HEK293 (cell line): Measurements from ENCODE around the gene TOM1L2.
A peak's percentile ranks its signal among the peaks of the same experiment; 100 is the strongest.

Experiments used
- CTCF ChIA-PET: fragments of 350-600 bp; formaldehyde crosslinking; extraction: SDS; loops from one replicate; lab custom pipeline; 2021; ENCODE audit warnings: antibody characterized with exemption; lab: Yijun Ruan, JAX
- POLR2A ChIA-PET: fragments of 300-600 bp; formaldehyde crosslinking; extraction: SDS; loops from one replicate; lab custom pipeline; 2020; ENCODE audit warnings: antibody characterized with exemption, inconsistent platforms; lab: Yijun Ruan, JAX
- H3K27ac ChIP-seq: fragments of 200-500 bp; sonication (Bioruptor generic); 2 replicates; pipeline ENCODE4 v1.5.1; 2014; ENCODE audit warnings: low read depth, low read length, control low read depth, inconsistent platforms; ENCODE audit errors: extremely low read depth
- H3K36me3 ChIP-seq, 2 experiments: fragments of 200-500 bp in 1 of 2; sonication (Bioruptor generic) in 1 of 2; 1 replicate in 1 of 2; 2 replicates in 1 of 2; pipeline ENCODE4 v1.5.1; 2014 to 2017; ENCODE audit warnings: inconsistent platforms in 2 of 2, low read length in 2 of 2; ENCODE audit not compliant: control insufficient read depth in 2 of 2, insufficient read depth in 1 of 2
- H3K4me1 ChIP-seq: fragments of 200-500 bp; sonication (Bioruptor generic); 2 replicates; pipeline ENCODE4 v1.5.1; 2014; ENCODE audit warnings: mild to moderate bottlenecking, low read length, inconsistent platforms; ENCODE audit not compliant: control insufficient read depth, insufficient read depth
- H3K4me3 ChIP-seq: 2 replicates; pipeline ENCODE4 v1.5.1; 2011; ENCODE audit warnings: low read depth, mild to moderate bottlenecking, control low read depth, low read length, moderate library complexity
- H3K9me3 ChIP-seq: fragments of 200-500 bp; sonication (Bioruptor generic); 2 replicates; pipeline ENCODE4 v1.5.1; 2014; ENCODE audit warnings: low read depth, low read length, inconsistent platforms; ENCODE audit not compliant: control insufficient read depth, insufficient read depth
- FEZF1 ChIP-seq: fragments of 450-650 bp; formaldehyde crosslinking; IDR thresholded peaks from 2 replicates; pipeline ENCODE4 v1.5.1; 2016; ENCODE audit warnings: missing biosample characterization, missing genetic modification characterization
- PRDM10 ChIP-seq: fragments of 450-650 bp; formaldehyde crosslinking; IDR thresholded peaks from 2 replicates; pipeline ENCODE4 v1.5.1; 2016; ENCODE audit warnings: missing biosample characterization, missing genetic modification characterization
- REST ChIP-seq: fragments of 450-650 bp; formaldehyde crosslinking; IDR thresholded peaks from 2 replicates; pipeline ENCODE4 v1.5.1; 2016; ENCODE audit warnings: missing biosample characterization, missing genetic modification characterization
- SALL2 ChIP-seq: fragments of 450-650 bp; formaldehyde crosslinking; IDR thresholded peaks from 2 replicates; pipeline ENCODE4 v1.5.0; 2017; ENCODE audit warnings: missing biosample characterization, mild to moderate bottlenecking, missing genetic modification characterization, borderline replicate concordance
- SCRT1 ChIP-seq: fragments of 450-650 bp; formaldehyde crosslinking; IDR thresholded peaks from 2 replicates; pipeline ENCODE4 v1.5.1; 2016; ENCODE audit warnings: missing biosample characterization, missing genetic modification characterization, borderline replicate concordance
- SCRT2 ChIP-seq: fragments of 450-650 bp; formaldehyde crosslinking; IDR thresholded peaks from 2 replicates; pipeline ENCODE4 v1.5.1; 2016; ENCODE audit warnings: missing biosample characterization, missing genetic modification characterization
- SETDB1 ChIP-seq: IDR thresholded peaks from one replicate; pipeline ENCODE4 v1.6.1; 2017; ENCODE audit warnings: mild to moderate bottlenecking, low read length, moderate library complexity, mixed read lengths; ENCODE audit not compliant: insufficient read length
- ZNF112 ChIP-seq: fragments of 450-650 bp; formaldehyde crosslinking; IDR thresholded peaks from 2 replicates; pipeline ENCODE4 v1.5.0; 2017; ENCODE audit warnings: missing biosample characterization, missing genetic modification characterization
- ZNF133 ChIP-seq: fragments of 450-650 bp; formaldehyde crosslinking; IDR thresholded peaks from 2 replicates; pipeline ENCODE4 v1.5.1; 2016; ENCODE audit warnings: missing biosample characterization, missing genetic modification characterization
- ZNF138 ChIP-seq: fragments of 450-650 bp; formaldehyde crosslinking; IDR thresholded peaks from 2 replicates; pipeline ENCODE4 v1.5.1; 2016; ENCODE audit warnings: missing biosample characterization, missing genetic modification characterization, borderline replicate concordance
- ZNF324 ChIP-seq: fragments of 450-650 bp; formaldehyde crosslinking; IDR thresholded peaks from 2 replicates; pipeline ENCODE4 v1.5.1; 2016; ENCODE audit warnings: missing biosample characterization, missing genetic modification characterization
- ZNF366 ChIP-seq: fragments of 450-650 bp; formaldehyde crosslinking; conservative IDR thresholded peaks from 2 replicates; pipeline ENCODE4 v1.5.1; 2016; ENCODE audit warnings: missing biosample characterization, missing genetic modification characterization
- ZNF426 ChIP-seq: fragments of 450-650 bp; formaldehyde crosslinking; IDR thresholded peaks from 2 replicates; pipeline ENCODE4 v1.5.1; 2017; ENCODE audit warnings: missing biosample characterization, missing genetic modification characterization, mild to moderate bottlenecking, inconsistent platforms, moderate library complexity
- ZNF473 ChIP-seq: fragments of 450-650 bp; formaldehyde crosslinking; IDR thresholded peaks from 2 replicates; pipeline ENCODE4 v1.5.1; 2017; ENCODE audit warnings: missing biosample characterization, missing genetic modification characterization
- ZNF521 ChIP-seq: fragments of 450-650 bp; formaldehyde crosslinking; IDR thresholded peaks from 2 replicates; pipeline ENCODE4 v1.5.1; 2017; ENCODE audit warnings: missing biosample characterization, mild to moderate bottlenecking, missing genetic modification characterization
- ZNF529 ChIP-seq: fragments of 450-650 bp; formaldehyde crosslinking; IDR thresholded peaks from 2 replicates; pipeline ENCODE4 v1.5.1; 2017; ENCODE audit warnings: missing genetic modification characterization, missing biosample characterization; ENCODE audit not compliant: insufficient replicate concordance
- ZNF544 ChIP-seq: fragments of 450-650 bp; formaldehyde crosslinking; IDR thresholded peaks from 2 replicates; pipeline ENCODE4 v1.5.0; 2017; ENCODE audit warnings: missing biosample characterization, missing genetic modification characterization
- ZNF629 ChIP-seq: fragments of 450-650 bp; formaldehyde crosslinking; IDR thresholded peaks from 2 replicates; pipeline ENCODE4 v1.5.1; 2017; ENCODE audit warnings: missing biosample characterization, missing genetic modification characterization
- ZNF664 ChIP-seq: fragments of 450-650 bp; formaldehyde crosslinking; IDR thresholded peaks from 2 replicates; pipeline ENCODE4 v1.5.1; 2016; ENCODE audit warnings: missing biosample characterization, missing genetic modification characterization
- ZNF707 ChIP-seq: fragments of 450-650 bp; formaldehyde crosslinking; IDR thresholded peaks from 2 replicates; pipeline ENCODE4 v1.5.1; 2016; ENCODE audit warnings: missing biosample characterization, missing genetic modification characterization
- ZNF777 ChIP-seq: fragments of 450-650 bp; formaldehyde crosslinking; IDR thresholded peaks from 2 replicates; pipeline ENCODE4 v1.5.1; 2017; ENCODE audit warnings: missing biosample characterization, missing genetic modification characterization, borderline replicate concordance
- TF ChIP-seq, protein P1 (sequence below): fragments of 450-650 bp; formaldehyde crosslinking; IDR thresholded peaks from 2 replicates; pipeline ENCODE4 v1.5.1; 2016; ENCODE audit warnings: missing biosample characterization, missing genetic modification characterization

Gene TOM1L2

DNA sequence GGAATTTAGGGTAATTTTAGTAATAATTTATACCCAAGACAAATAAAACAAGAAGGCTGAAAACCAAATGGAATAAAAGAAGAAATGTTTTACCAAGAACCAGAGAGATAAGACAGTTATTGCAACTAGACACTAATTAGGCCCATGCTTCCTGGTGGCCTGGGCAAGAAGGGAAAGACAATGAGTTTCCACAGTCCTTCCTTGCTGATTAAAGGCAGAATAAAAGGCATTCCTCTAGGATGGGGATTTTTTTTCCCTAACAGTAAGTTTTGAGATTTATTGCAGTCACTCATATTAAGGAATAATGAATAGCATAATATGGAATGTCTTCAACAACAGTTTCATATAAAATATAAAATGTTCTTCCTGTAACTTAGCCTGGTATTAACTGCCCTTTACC lies 41.5 kb downstream of the TOM1L2 start:
- POLR2A ChIA-PET = interaction anchor here (1.3 kb wide), 1 partner anchor 11 kb away, joined by 3 read pairs; no protein-coding TSS in a partner anchor
- TF ChIP-seq PRDM10 (tag by site-specific recombination) (no peak), SETDB1 (no peak), ZNF529 (tag by site-specific recombination) (no peak), ZNF473 (no peak), ZNF777 (no peak), REST (tag by site-specific recombination) (no peak), ZNF366 (tag by site-specific recombination) (no peak), ZNF521 (tag by site-specific recombination) (no peak), ZNF138 (tag by site-specific recombination) (no peak), ZNF133 (no peak), ZNF707 (tag by site-specific recombination) (no peak), SALL2 (tag by site-specific recombination) (no peak), ZNF664 (no peak)
- Histone ChIP-seq H3K4me1 (peaks cover 8% of the 10 kb centered on the region; the same call in 1 of the 2 replicates), H3K9me3 (no peaks in the 10 kb centered on the region), H3K27ac (no peak overlapping the region), H3K36me3 (no peaks in the 10 kb centered on the region), H3K4me3 (no peak overlapping the region)
- CTCF ChIA-PET = interaction anchor here (0.6 to 0.7 kb wide), 2 partner anchors 10 to 217 kb away, joined by 3 to 5 read pairs; no protein-coding TSS in a partner anchor

- POLR2A ChIA-PET = no interaction called here
- Histone ChIP-seq H3K36me3 (no peaks in the 10 kb centered on the region), H3K4me3 (no peak overlapping the region), H3K27ac (no peak overlapping the region), H3K9me3 (no peaks in the 10 kb centered on the region), H3K4me1 (peaks cover 8% of the 10 kb centered on the region; the same call in 1 of the 2 replicates)
- TF ChIP-seq SCRT2 (tag by site-specific recombination) = peak; percentile 69
- TF ChIP-seq ZNF629 (tag by site-specific recombination) = no peak
- TF ChIP-seq SCRT1 (tag by site-specific recombination) = 0 out of 2 replicates have a peak, but pooled peaks have one; percentile 43
- TF ChIP-seq ZNF544 (tag by site-specific recombination) = no peak
- TF ChIP-seq ZNF324 (tag by site-specific recombination) = no peak
- TF ChIP-seq ZNF112 = no peak
- TF ChIP-seq, protein P1, sequence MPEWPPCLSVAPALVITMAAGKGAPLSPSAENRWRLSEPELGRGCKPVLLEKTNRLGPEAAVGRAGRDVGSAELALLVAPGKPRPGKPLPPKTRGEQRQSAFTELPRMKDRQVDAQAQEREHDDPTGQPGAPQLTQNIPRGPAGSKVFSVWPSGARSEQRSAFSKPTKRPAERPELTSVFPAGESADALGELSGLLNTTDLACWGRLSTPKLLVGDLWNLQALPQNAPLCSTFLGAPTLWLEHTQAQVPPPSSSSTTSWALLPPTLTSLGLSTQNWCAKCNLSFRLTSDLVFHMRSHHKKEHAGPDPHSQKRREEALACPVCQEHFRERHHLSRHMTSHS = no peak
- no peak for TF ChIP-seq ZNF426
- peak; percentile 39; the same call in 1 of the 2 replicates for TF ChIP-seq FEZF1 (tag by site-specific recombination)
- CTCF ChIA-PET = interaction anchor here (0.6 to 0.7 kb wide), 2 partner anchors 139 to 216 kb away, joined by 3 to 5 read pairs; no protein-coding TSS in a partner anchor
These were observed 42.4 kb downstream of the TOM1L2 start for GRCh38 chr17:17929655-17930380.
